HepG2 (cell line): ENCODE results near the gene SKIDA1. TPM values are rescaled to one million over a fixed set of nuclear protein-coding genes. Genes with fewer than 3 reads are reported as not detected.
A peak's percentile ranks its signal among the peaks of the same experiment; 100 is the strongest.

Experiments
- ATAC-seq: fragments of 200-7000 bp; cut with Tn5 transposase; 3 replicates; pipeline ENCODE4 v1.9.1; 2020; ENCODE audit warnings: mild to moderate bottlenecking, moderate library complexity
- BruUV-seq: library from RNA; stranded (reverse); fragments of 400-500 nt; replicated peaks from 2 replicates; lab custom pipeline; 2021; lab: Mats Ljungman, UMichigan
- CTCF ChIA-PET: fragments of 300-600 bp; formaldehyde crosslinking; extraction: SDS; loops from one replicate; lab custom pipeline; 2021; ENCODE audit warnings: low total read pairs, inconsistent platforms, low intra/inter-chr PET ratio; lab: Yijun Ruan, JAX
- POLR2A ChIA-PET: fragments of 350-600 bp; sonication (Branson Sonifier 250); formaldehyde crosslinking; loops from one replicate; lab custom pipeline; 2020; ENCODE audit warnings: antibody characterized with exemption, inconsistent platforms; lab: Yijun Ruan, JAX
- DNase-seq: peaks from one replicate; pipeline ENCODE4 v3.0.0-alpha.2; 2015; ENCODE audit warnings: low spot score
- FAIRE-seq: peaks from 3 replicates; lab custom pipeline; 2011; peaks lifted over from hg19 to GRCh38; lab: Jason Lieb, UNC
- H2AFZ ChIP-seq: one replicate; pipeline ENCODE4 v1.6.1; 2011; ENCODE audit warnings: low read length, inconsistent platforms
- H3K27ac ChIP-seq: fragments of 300-600 bp; 3 replicates; pipeline ENCODE4 v1.8.0; 2011; ENCODE audit warnings: mixed run types, mild to moderate bottlenecking, mixed read lengths, low read length, inconsistent platforms; ENCODE audit not compliant: insufficient read depth; ENCODE audit errors: extremely low read length
- H3K27me3 ChIP-seq, 2 experiments: fragments of 200-600 bp in 1 of 2; 2 replicates in 1 of 2; 3 replicates in 1 of 2; pipeline versions ENCODE4 v1.6.0 to v1.8.0; 2011; ENCODE audit warnings: low read length in 2 of 2, mild to moderate bottlenecking in 2 of 2, moderate library complexity in 2 of 2, inconsistent platforms in 1 of 2; ENCODE audit not compliant: insufficient read depth in 2 of 2, control insufficient read depth in 1 of 2
- H3K36me3 ChIP-seq, 2 experiments: fragments of 200-600 bp in 1 of 2; replicated peaks in 1 of 2; 2 replicates in 1 of 2; 3 replicates in 1 of 2; pipeline versions ENCODE4 v1.5.1 to v1.8.0; 2011; ENCODE audit warnings: low read length in 2 of 2, inconsistent platforms in 1 of 2; ENCODE audit not compliant: insufficient read depth in 2 of 2, control insufficient read depth in 1 of 2
- H3K4me1 ChIP-seq: 2 replicates; pipeline ENCODE4 v1.5.1; 2012; ENCODE audit warnings: low read length, inconsistent platforms; ENCODE audit not compliant: insufficient read depth
- H3K4me2 ChIP-seq: 2 replicates; pipeline ENCODE4 v1.6.0; 2011; ENCODE audit warnings: low read depth, low read length, inconsistent platforms
- H3K4me3 ChIP-seq, 3 experiments: fragments of 200-600 bp in 1 of 3; sonication (generic), shearing (Covaris generic) in 1 of 3; replicated peaks in 1 of 3; 2 replicates each; pipeline ENCODE4 v1.5.1; 2011 to 2016; ENCODE audit warnings: low read length in 3 of 3, inconsistent platforms in 2 of 3, low read depth in 2 of 3, mild to moderate bottlenecking in 2 of 3, control low read depth in 1 of 3, mixed read lengths in 1 of 3; ENCODE audit not compliant: insufficient read depth in 1 of 3
- H3K79me2 ChIP-seq: one replicate; pipeline ENCODE4 v1.6.1; 2011; ENCODE audit warnings: low read length, inconsistent platforms; ENCODE audit not compliant: insufficient read depth
- H3K9ac ChIP-seq: 2 replicates; pipeline ENCODE4 v1.6.0; 2011; ENCODE audit warnings: mild to moderate bottlenecking, low read depth, low read length, inconsistent platforms; ENCODE audit not compliant: insufficient read depth
- H3K9me3 ChIP-seq: 2 replicates; pipeline ENCODE4 v1.5.1; 2012; ENCODE audit warnings: mild to moderate bottlenecking, low read length
- H4K20me1 ChIP-seq: 2 replicates; pipeline ENCODE4 v1.6.0; 2011; ENCODE audit warnings: inconsistent platforms, mild to moderate bottlenecking, low read length, moderate library complexity; ENCODE audit not compliant: insufficient read depth
- MED1 ChIP-seq: sonication (generic); formaldehyde crosslinking; IDR thresholded peaks from 2 replicates; pipeline ENCODE4 v1.4.0; 2020; ENCODE audit warnings: missing genetic modification reagents
- NR2C2 ChIP-seq: sonication (generic); formaldehyde crosslinking; IDR thresholded peaks from 2 replicates; pipeline ENCODE4 v1.4.0; 2020; ENCODE audit warnings: missing genetic modification reagents, mild to moderate bottlenecking, moderate library complexity, borderline replicate concordance
- PLRG1 ChIP-seq: fragments of 450-650 bp; conservative IDR thresholded peaks from 2 replicates; pipeline ENCODE4 v1.6.1; 2016
- RXRB ChIP-seq: IDR thresholded peaks from 2 replicates; pipeline ENCODE4 v1.6.1; 2016; ENCODE audit warnings: borderline replicate concordance, missing genetic modification reagents, missing compliant biosample characterization
- ZNF766 ChIP-seq: sonication (generic); formaldehyde crosslinking; IDR thresholded peaks from 2 replicates; pipeline ENCODE4 v1.5.0; 2020; ENCODE audit warnings: missing genetic modification reagents, borderline replicate concordance
- WGBS: methylation state at CpG from one replicate; pipeline ENCODE4 v1.1.6; 2017; ENCODE audit warnings: low lambda C conversion rate; 5-methylcytosine and 5-hydroxymethylcytosine counted together
- in situ Hi-C: cut with HindIII; loops from 2 replicates; pipeline ENCODE4 v1.10.0; 2017; ENCODE audit warnings: low pct_unique_long_range_greater_than_20kb; ENCODE audit not compliant: extremely low pct_ligation_motif_present
- intact Hi-C: fragments of 100-400 bp; cut with micrococcal nuclease; formaldehyde crosslinking; loops from one replicate; pipeline ENCODE4 v1.10.0; 2022; ENCODE audit not compliant: unreplicated experiment
- polyA plus RNA-seq, 8 experiments: library from polyadenylated mRNA; depleted of rRNA in 3 of 8; stranded (reverse) in 7 of 8; unstranded in 1 of 8; fragments of >200 nt; fragmentation: Illumina TruSeq in 4 of 8; extraction: Trizol in 4 of 8; gene quantifications; 2 replicates each; pipeline versions ENCODE4 v1.2.1 to v1.2.3, GENCODE V29; 2011 to 2016; ENCODE audit warnings: low read depth in 4 of 8, missing spikeins in 1 of 8, mixed read lengths in 1 of 8; ENCODE audit not compliant: insufficient read depth in 1 of 8
- total RNA-seq, 5 experiments: library from RNA; depleted of rRNA; stranded (reverse); fragments of >200 nt; fragmentation: Illumina TruSeq; extraction: Trizol; gene quantifications; 2 replicates each; pipeline ENCODE4 v1.2.3, GENCODE V29; 2016; ENCODE audit warnings: low read depth in 1 of 5
- TF ChIP-seq, protein P1 (sequence below): sonication (generic); formaldehyde crosslinking; IDR thresholded peaks from 2 replicates; pipeline ENCODE4 v1.8.1; 2023; ENCODE audit warnings: mild to moderate bottlenecking, missing genetic modification reagents
- TF ChIP-seq, protein P2 (sequence below): IDR thresholded peaks from 2 replicates; pipeline ENCODE4 v1.6.1; 2016; ENCODE audit warnings: low read depth, control low read depth
- TF ChIP-seq, protein P3 (sequence below): sonication (generic); formaldehyde crosslinking; IDR thresholded peaks from 2 replicates; pipeline ENCODE4 v1.8.1; 2023; ENCODE audit warnings: mild to moderate bottlenecking, moderate library complexity, missing genetic modification reagents
- TF ChIP-seq, protein P4 (sequence below): sonication (generic); formaldehyde crosslinking; IDR thresholded peaks from 2 replicates; pipeline ENCODE4 v1.4.0; 2020; ENCODE audit warnings: missing genetic modification reagents, mild to moderate bottlenecking, borderline replicate concordance
- TF ChIP-seq, protein P5 (sequence below): sonication (generic); formaldehyde crosslinking; IDR thresholded peaks from 2 replicates; pipeline ENCODE4 v1.8.0; 2023; ENCODE audit warnings: mild to moderate bottlenecking, missing genetic modification reagents

SKIDA1 gene
- total and polyA plus RNA-seq, 2 of the 13 experiments (the other 11 are each of a cell fraction or from before 2014, with no cell fraction given): 0.73 to 1.5 TPM

DNA sequence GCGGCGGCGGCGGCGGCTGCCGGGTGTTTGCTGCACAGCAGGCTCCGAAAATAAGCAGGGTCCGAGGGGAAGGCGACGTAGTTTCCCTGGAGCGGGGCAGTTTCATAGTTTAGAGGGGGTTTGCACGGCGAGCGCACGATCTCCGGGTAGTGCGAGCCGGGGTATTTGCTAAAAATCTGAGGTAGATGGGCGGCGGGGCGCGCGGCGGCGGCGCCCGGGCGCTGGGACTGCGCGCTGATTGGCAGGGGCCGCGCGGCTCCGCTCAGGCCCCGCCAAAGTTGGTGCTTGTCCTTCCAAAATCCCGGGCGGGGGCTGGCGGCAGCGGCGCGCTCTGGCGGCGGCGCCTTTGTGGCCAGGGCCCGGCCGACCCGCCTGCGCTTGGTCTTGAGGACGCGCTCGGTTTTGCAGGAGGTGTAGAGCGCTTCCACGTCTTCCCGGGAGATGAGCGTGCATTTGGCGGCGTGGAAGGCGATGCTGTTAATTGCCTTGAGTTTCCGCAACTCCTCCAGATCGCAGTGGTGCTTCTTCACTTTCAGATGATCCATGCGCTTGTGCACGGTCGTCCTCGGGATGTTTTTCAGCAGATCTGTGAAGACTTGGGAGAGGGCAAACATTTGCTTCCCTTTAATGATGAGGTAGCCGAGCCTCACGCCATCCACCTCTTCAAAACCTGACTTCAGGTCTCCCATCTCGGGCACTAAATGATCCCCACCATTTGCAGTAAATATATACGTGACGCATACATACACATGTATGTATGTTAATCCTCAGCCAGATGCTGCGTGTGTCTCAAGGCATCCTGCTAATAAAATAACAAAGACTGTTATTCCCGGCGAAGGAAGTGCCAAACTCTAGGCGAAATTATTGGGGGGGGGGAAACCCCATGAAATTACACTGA lies 8.1 kb downstream of the SKIDA1 start:
- H3K27ac ChIP-seq: peak overlapping the region; percentile 56
- TF ChIP-seq, protein P1, sequence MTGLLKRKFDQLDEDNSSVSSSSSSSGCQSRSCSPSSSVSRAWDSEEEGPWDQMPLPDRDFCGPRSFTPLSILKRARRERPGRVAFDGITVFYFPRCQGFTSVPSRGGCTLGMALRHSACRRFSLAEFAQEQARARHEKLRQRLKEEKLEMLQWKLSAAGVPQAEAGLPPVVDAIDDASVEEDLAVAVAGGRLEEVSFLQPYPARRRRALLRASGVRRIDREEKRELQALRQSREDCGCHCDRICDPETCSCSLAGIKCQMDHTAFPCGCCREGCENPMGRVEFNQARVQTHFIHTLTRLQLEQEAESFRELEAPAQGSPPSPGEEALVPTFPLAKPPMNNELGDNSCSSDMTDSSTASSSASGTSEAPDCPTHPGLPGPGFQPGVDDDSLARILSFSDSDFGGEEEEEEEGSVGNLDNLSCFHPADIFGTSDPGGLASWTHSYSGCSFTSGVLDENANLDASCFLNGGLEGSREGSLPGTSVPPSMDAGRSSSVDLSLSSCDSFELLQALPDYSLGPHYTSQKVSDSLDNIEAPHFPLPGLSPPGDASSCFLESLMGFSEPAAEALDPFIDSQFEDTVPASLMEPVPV (CRISPR knock-in tag): 0 out of 2 replicates have a peak, but pooled peaks have one; percentile 44
- TF ChIP-seq, protein P2, sequence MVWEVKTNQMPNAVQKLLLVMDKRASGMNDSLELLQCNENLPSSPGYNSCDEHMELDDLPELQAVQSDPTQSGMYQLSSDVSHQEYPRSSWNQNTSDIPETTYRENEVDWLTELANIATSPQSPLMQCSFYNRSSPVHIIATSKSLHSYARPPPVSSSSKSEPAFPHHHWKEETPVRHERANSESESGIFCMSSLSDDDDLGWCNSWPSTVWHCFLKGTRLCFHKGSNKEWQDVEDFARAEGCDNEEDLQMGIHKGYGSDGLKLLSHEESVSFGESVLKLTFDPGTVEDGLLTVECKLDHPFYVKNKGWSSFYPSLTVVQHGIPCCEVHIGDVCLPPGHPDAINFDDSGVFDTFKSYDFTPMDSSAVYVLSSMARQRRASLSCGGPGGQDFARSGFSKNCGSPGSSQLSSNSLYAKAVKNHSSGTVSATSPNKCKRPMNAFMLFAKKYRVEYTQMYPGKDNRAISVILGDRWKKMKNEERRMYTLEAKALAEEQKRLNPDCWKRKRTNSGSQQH (CRISPR knock-in tag): no peak
- TF ChIP-seq RXRB (CRISPR knock-in tag) (no peak), PLRG1 (no peak), NR2C2 (CRISPR knock-in tag) (0 out of 2 replicates have a peak, but pooled peaks have one; percentile 14), MED1 (CRISPR knock-in tag) (peak; percentile 35; the same call in 1 of the 2 replicates), ZNF766 (CRISPR knock-in tag) (peak; percentile 78; the same call in 1 of the 2 replicates)
- TF ChIP-seq, protein P3, sequence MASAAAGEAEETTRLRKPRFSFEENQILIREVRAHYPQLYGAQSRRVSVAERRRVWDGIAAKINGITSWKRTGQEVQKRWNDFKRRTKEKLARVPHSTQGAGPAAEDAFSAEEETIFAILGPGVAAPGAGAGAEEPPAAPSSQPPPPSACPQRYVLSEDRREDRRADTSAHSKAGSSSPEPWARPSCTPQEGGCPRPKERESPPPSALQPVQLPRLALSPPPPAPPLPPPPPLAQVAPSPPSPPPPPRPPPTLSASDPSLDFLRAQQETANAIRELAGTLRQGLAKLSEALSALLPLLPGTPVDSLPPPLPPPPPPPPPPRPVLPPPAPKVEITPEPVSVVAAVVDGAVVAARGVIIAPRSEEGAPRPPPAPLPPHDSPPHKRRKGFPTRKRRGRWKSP: peak; percentile 81; the same call in 1 of the 2 replicates
- TF ChIP-seq, protein P4, sequence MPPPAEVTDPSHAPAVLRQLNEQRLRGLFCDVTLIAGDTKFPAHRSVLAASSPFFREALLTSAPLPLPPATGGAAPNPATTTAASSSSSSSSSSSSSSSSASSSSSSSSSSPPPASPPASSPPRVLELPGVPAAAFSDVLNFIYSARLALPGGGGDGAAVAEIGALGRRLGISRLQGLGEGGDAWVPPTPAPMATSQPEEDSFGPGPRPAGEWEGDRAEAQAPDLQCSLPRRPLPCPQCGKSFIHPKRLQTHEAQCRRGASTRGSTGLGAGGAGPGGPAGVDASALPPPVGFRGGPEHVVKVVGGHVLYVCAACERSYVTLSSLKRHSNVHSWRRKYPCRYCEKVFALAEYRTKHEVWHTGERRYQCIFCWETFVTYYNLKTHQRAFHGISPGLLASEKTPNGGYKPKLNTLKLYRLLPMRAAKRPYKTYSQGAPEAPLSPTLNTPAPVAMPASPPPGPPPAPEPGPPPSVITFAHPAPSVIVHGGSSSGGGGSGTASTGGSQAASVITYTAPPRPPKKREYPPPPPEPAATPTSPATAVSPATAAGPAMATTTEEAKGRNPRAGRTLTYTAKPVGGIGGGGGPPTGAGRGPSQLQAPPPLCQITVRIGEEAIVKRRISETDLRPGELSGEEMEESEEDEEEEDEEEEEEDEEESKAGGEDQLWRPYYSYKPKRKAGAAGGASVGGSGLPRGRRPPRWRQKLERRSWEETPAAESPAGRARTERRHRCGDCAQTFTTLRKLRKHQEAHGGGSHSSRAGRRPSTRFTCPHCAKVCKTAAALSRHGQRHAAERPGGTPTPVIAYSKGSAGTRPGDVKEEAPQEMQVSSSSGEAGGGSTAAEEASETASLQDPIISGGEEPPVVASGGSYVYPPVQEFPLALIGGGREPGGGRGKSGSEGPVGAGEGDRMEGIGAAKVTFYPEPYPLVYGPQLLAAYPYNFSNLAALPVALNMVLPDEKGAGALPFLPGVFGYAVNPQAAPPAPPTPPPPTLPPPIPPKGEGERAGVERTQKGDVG (CRISPR knock-in tag): no peak
- TF ChIP-seq, protein P5, sequence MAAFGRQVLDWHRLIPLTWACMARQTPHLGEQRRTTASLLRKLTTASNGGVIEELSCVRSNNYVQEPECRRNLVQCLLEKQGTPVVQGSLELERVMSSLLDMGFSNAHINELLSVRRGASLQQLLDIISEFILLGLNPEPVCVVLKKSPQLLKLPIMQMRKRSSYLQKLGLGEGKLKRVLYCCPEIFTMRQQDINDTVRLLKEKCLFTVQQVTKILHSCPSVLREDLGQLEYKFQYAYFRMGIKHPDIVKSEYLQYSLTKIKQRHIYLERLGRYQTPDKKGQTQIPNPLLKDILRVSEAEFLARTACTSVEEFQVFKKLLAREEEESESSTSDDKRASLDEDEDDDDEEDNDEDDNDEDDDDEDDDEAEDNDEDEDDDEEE: no peak

More for the DNA sequence above, 8.1 kb downstream of the SKIDA1 start:
- peak overlapping the region; percentile 80 to 91 (median 81) for H3K4me3 ChIP-seq
- FAIRE-seq (no peak), ATAC-seq (peak; percentile 81), DNase-seq (no peak)
- H3K4me2 ChIP-seq: peak overlapping the region; percentile 98
- H3K9ac ChIP-seq: peak overlapping the region; percentile 64
- POLR2A ChIA-PET: interaction anchor here (0.6 to 5.4 kb wide), 6 partner anchors 10 to 105 kb away, joined by 3 to 92 read pairs (median 32); partner anchors contain the start of gene SKIDA1
- H2AFZ ChIP-seq: peak overlapping the region; percentile 73
- 5% methylated on average over 42 of the region's 73 CpGs for WGBS
- peaks cover 62% of the 10 kb centered on the region for H3K4me1 ChIP-seq
- BruUV-seq: TSS peak; percentile 71
- CTCF ChIA-PET: interaction anchor here (0.8 to 1.1 kb wide), 2 partner anchors 20 to 21 kb away, joined by 4 to 6 read pairs; no protein-coding TSS in a partner anchor
- intact Hi-C loops: loop anchor here (2.0 kb wide), 2 partner anchors 15 to 21 kb away; no protein-coding TSS in a partner anchor
- no peaks in the 10 kb centered on the region for H4K20me1 ChIP-seq
- in situ Hi-C loops: loop anchor here (25.0 kb wide), 1 partner anchor 795 kb away; the partner anchor contains the start of genes BMI1 and COMMD3
- no peaks in the 10 kb centered on the region for H3K9me3 ChIP-seq
- no peaks in the 10 kb centered on the region for H3K36me3 ChIP-seq
- peaks cover 2% of the 10 kb centered on the region for H3K79me2 ChIP-seq
- no peaks in the 10 kb centered on the region; a peak in 1 of 5 replicates for H3K27me3 ChIP-seq
